ENCODE data around the gene RAD51B. TPM values are rescaled to one million over a fixed set of nuclear protein-coding genes. Genes with fewer than 3 reads are reported as not detected.

RAD51B gene
- total RNA-seq, 1 experiment from 2014 or later: 16.7 TPM

GRCh38 chr14:68711561-68712309, 892.2 kb downstream of the RAD51B start:
- no peak overlapping the region for H3K23ac ChIP-seq (ENCODE audit: insufficient read length, low read depth, low read length)
- H3K79me2 ChIP-seq (ENCODE audit: insufficient read depth, low read length): no peaks in the 10 kb centered on the region
- peak; percentile 13 for DNase-seq
- no CpG with 5 or more reads among the region's 9 CpGs for WGBS (ENCODE audit: extremely low coverage, insufficient read length, low lambda C conversion rate)
- no peak overlapping the region for H2BK12ac ChIP-seq (ENCODE audit: insufficient read length, low read depth, low read length)
- no peak overlapping the region for H3K9ac ChIP-seq (ENCODE audit: extremely low read depth, insufficient read length, low read length)
- H2BK20ac ChIP-seq (ENCODE audit: low read depth, low read length, poor library complexity, severe bottlenecking): no peak overlapping the region
- TF ChIP-seq, protein P1, sequence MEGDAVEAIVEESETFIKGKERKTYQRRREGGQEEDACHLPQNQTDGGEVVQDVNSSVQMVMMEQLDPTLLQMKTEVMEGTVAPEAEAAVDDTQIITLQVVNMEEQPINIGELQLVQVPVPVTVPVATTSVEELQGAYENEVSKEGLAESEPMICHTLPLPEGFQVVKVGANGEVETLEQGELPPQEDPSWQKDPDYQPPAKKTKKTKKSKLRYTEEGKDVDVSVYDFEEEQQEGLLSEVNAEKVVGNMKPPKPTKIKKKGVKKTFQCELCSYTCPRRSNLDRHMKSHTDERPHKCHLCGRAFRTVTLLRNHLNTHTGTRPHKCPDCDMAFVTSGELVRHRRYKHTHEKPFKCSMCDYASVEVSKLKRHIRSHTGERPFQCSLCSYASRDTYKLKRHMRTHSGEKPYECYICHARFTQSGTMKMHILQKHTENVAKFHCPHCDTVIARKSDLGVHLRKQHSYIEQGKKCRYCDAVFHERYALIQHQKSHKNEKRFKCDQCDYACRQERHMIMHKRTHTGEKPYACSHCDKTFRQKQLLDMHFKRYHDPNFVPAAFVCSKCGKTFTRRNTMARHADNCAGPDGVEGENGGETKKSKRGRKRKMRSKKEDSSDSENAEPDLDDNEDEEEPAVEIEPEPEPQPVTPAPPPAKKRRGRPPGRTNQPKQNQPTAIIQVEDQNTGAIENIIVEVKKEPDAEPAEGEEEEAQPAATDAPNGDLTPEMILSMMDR (conservative IDR thresholded peaks at IDR 0.05): no peak
- H3K23me2 ChIP-seq (ENCODE audit: insufficient read length, low read depth, low read length, poor library complexity, severe bottlenecking): no peaks in the 10 kb centered on the region
- no peaks in the 10 kb centered on the region for H3K9me3 ChIP-seq (ENCODE audit: control insufficient read depth, low read depth, low read length)
- no peak overlapping the region for H4K91ac ChIP-seq (ENCODE audit: insufficient read length, low read depth, low read length)
- no peak overlapping the region for H3K18ac ChIP-seq (ENCODE audit: insufficient read length, low read depth, low read length)
- H4K20me1 ChIP-seq (ENCODE audit: control insufficient read depth, insufficient read depth, insufficient read length): no peaks in the 10 kb centered on the region
- no peak overlapping the region for H2AFZ ChIP-seq (ENCODE audit: low read length)
- H3K4me2 ChIP-seq (ENCODE audit: insufficient read depth, insufficient read length, low read length): no peak overlapping the region
- H3K4me3 Mint-ChIP-seq: no peak overlapping the region
- H3K4me1 Mint-ChIP-seq: peaks cover 0 to 4% of the 10 kb centered on the region in 2 experiments; a peak in 2 of 4 replicates
- no peak overlapping the region for H4K8ac ChIP-seq (replicated peaks; ENCODE audit: insufficient read length, low read depth, low read length)
- no peak overlapping the region for H3K14ac ChIP-seq (ENCODE audit: insufficient read depth, low read length)
- H3K27me3 Mint-ChIP-seq (ENCODE audit: low read depth): peaks cover 6% of the 10 kb centered on the region
- H3K79me1 ChIP-seq (ENCODE audit: insufficient read depth, low read depth, low read length, poor library complexity, severe bottlenecking): no peaks in the 10 kb centered on the region
- H2BK15ac ChIP-seq (ENCODE audit: low read depth, low read length): no peak overlapping the region
- no peak overlapping the region for H2AK5ac ChIP-seq (ENCODE audit: insufficient read length, low read length)
- H2BK5ac ChIP-seq (ENCODE audit: insufficient read length, low read length): no peak overlapping the region
- H3K4ac ChIP-seq (ENCODE audit: low read depth, low read length): no peak overlapping the region
- H3K56ac ChIP-seq (ENCODE audit: insufficient read length, low read depth, low read length): no peak overlapping the region
- no peaks in the 10 kb centered on the region for H3K36me3 Mint-ChIP-seq (ENCODE audit: insufficient read depth in 1 of 3, low read depth in 3 of 3)
- no peak overlapping the region for H3T11ph ChIP-seq (ENCODE audit: low read length)
- no peak overlapping the region for H4K5ac ChIP-seq (ENCODE audit: insufficient read length, low read depth, low read length)
- no peak overlapping the region for H2BK120ac ChIP-seq (ENCODE audit: low read depth, low read length, poor library complexity, severe bottlenecking)
- no peak overlapping the region for H3K27ac ChIP-seq (ENCODE audit: insufficient read length, low read depth, low read length)
- H3K4me1 ChIP-seq (ENCODE audit: insufficient read depth, low read length): no peaks in the 10 kb centered on the region
- no peak overlapping the region; a peak in 2 of 7 replicates for H3K27ac Mint-ChIP-seq
- no peaks in the 10 kb centered on the region for H3K9me3 Mint-ChIP-seq
- H3K27me3 ChIP-seq (ENCODE audit: insufficient read depth, low read length): no peaks in the 10 kb centered on the region
